CD4-positive, alpha-beta T cell treated with Interleukin-1 beta for 1 hour (primary cell): Measurements from ENCODE around the gene DMRTA2.

Experiments used
- DNase-seq, 2 donors: peaks; one replicate each; pipeline ENCODE4 v3.0.0-alpha.2; 2020 to 2022

The DMRTA2 gene

DNA sequence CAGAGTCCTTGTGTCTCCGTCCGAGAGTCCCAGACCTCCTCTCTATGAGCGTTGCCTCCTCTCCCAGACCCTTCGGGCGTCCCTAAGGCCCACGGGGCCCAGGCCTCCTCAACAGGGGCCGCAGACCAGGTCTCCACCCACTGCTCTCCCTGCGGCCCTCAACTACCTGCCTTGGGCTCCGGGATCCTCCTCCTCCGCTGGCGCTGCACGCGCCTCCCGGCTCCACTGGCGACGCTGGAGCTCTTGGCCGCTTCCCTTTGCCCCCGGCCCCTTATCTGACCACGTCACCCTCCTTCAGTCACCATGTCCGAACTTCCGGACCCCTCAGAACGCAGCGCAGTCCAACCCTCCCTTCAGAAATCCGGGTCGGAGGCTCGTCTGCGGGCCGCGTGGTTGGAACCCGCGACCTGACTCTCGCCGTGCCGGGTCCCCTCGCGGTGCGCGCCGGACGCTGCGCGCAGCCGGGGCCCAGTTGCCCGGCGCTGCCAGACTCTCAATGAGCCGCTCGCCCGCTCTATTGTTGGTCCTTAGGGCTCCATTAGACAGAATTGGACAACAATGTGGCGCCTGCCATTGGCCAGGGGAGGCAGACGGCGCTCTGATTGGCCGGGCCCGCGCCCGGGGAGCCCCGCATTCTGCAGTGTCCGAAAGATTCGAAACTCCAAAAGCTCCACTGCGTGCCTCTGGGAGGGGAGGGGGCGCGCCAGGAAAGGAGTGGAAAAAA lies at the start of gene DMRTA2:
Gene DMRTA2, minus strand, starts transcription at position 498 of the 724 bp plus-strand sequence. CDS start 1,907 bp downstream, outside the sequence.
- DNase-seq = no peak

DNA sequence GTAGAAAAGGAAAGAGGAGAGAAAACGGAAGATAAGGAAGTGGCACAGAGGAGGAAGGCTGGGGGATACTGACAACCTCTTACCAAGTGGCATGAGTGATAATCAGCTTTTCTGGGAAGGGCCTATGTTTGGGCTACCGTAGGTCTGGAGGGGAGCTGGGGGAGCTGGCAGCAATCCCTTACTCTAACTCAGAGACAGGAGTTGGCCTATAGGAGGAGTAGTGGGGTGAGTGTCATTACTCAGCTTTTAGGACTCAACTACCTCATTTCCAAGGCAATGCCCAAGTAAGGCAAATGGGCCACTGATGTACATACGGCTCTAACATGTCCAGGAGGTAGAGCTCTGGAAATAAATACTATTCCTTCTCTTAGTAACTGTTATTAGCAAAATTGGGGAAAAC lies 48.7 kb upstream of the DMRTA2 start:
- no peak for DNase-seq

DNA sequence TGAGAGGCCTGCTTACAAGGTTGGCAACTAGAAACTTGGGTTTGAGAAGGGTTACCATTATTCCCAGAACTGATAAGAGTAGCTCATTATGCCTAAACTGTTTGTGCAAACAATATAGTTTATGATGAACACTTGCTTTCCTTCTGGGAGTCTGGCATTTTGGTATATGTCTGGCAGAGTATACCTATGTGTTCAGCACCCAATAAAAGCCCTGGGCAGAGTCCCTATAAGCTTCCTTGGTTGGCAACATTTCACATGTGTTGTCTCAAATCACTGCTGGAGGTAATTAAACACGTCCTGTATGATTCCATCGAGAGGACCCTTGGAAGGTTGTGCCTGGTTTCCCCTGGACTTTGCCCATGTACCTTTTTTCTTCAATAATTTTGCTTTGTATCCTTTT lies 39.7 kb upstream of the DMRTA2 start:
- no peak for DNase-seq

DNA sequence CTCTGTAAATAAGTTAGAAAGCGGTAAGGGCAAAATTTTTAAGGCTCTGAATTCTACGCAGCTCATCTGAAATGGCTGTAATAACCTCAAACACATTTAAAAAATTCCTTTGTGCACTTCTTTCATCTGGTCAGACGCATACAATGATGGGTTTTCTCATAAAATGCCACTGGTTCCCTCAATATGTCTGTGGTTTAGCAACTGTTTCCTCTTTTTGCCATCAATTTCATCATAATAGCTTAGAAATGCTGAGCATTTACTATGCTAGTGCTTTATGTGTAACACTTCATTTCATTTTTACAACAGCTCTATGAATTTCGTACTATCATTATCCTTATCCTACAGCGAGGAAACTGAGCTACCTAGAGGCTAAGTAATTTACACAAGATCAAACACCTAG lies 35.3 kb upstream of the DMRTA2 start:
- DNase-seq = no peak

DNA sequence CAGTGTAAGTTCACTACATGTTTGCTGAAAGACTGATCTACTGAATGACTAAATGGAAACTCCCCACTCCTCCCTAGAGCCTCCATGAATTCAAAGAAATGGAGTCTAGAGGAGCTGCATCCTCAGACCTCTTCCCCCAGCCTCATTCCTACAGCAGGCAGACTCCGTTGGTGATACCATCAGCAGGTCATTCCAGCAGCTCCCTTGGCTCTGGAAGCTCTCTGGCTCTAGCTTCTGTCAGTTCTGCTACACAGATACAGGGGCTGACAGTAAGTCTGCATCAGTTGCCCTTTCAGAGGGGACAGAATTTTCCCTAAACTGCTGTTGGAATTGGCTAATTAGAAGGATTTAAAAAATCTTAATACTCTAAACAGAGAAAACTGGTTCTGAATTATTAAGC lies 31.7 kb upstream of the DMRTA2 start:
- DNase-seq = no peak

DNA sequence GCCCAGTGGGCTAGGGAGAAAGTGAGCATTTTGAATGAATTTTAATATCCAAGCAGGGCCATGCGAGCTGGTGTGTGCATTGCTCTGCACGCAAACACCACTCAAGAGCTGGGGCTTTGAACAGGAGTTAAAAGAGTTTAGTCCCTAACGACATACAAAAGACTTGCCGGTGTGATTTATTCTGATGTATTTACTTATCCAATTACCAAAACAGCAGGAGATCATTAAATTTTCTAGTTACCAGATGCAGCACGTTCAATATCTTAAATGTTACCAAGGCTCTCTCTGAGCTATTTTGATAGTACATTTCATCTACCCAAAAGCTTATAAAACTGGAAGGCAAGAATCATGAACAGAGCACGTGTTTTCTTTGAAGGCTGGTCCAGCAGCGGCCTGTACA lies 30.0 kb upstream of the DMRTA2 start:
- DNase-seq = no peak

DNA sequence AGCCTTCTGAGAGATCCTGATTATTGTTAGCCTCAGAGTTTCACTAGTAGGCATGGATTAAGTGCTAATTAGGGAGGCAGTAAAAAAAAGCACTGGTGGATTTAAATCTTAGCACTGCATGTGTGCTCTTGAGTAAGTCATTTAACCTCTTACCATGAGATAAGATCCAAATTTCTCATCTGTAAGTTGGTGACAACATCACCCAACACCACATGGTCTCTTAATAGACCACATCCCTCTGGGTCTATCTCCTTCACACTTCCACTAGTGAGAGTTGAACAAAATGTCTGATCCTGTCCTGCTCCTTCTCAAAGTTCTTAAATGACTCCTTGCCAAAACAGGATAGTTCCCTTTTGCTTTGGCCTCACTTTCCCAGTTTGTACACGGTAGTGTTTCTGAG lies 29.5 kb upstream of the DMRTA2 start:
- DNase-seq = no peak

DNA sequence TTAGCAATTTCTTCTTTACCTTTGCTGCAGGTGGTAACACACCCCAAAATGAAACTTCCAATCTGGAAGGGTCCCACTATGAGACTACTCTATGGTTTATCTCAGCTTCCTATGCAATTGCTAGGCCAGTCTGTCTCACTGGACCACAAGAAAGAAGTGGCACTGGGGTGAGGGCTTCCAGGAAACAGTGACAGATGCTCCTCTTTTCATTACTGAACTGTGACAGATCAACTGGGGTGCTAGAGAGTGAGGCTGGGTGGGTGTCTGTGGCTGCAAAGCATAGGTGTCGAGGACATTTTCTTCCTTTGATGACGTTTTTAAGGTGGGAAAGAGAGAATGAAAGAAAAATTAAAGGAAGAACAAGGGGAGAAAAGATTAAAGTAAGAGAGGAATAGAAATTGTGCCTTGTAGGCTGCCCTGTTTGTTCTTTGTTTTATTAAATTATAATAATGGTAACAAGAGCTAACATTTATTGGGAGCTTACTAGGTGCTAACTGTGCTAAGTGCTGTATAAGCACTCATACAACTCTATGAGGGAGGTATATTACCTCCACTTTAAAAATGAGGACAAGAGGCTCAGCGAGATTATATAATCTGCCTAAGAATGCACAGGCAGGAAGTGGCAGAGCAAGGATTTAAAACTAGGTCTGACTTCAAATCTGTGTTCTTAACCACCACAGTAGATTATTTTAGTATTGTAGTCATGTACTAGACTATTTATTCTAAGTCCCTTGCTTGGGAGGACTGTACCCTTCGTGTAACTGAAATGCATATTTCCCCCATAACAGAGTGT lies 27.8 kb upstream of the DMRTA2 start:
- DNase-seq = no peak

DNA sequence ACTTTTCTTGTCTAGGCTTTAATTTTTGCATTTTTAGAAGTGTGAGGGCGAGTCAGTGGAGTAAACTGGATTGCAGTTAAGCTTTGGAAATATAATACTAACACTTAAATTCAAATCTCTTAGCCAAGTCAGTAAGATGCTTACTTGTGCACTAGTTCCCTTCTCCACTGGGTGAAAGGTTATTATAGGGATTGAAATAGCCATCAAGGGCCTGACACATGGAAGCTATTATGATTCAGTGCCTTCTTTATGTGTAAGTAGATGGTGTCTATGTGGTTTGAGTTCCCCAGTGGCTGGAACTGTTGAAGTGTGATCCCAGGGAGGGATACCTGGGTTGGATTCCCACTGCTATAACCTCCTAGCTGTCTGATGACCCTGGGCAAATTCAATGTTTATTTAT lies 24.7 kb upstream of the DMRTA2 start:
- DNase-seq = no peak

DNA sequence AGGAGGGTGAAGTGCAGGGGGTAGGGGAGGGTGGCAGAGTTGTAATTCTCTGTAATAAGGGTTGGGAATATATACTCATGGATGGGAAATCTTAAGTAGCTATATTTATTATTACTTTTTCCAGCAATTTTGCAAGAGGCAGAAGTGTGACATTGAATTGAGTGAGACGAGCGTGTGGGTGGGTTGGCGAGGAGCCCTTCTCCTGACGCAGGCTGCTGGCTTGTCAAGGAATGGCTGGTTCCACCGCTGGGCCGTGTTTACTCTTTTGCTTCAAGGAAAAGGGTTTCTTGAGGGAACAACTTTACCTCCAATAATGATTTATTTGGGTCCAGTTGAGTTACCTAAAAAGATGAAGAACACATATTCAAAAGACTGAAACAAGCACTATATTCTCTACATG lies 17.9 kb upstream of the DMRTA2 start:
- DNase-seq = no peak

DNA sequence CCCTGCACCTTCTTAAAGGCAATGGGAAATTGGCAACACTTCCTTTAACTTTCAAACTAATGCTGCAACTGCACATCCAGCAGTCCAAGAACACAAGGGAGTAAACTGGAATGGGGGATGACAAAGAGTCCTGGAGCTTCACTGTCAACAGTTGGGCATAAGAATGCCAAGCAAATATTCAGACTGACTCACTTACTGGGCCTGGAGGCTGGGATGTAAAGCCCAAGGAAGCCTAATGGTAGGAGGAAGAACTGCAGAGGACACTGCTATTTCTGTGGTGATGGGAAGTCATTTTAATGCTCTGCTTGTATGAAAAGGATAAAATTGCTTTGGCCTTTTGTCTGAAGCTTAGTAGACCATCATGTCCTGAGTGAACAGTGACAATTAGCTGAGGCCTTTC lies 15.7 kb upstream of the DMRTA2 start:
- DNase-seq = no peak

DNA sequence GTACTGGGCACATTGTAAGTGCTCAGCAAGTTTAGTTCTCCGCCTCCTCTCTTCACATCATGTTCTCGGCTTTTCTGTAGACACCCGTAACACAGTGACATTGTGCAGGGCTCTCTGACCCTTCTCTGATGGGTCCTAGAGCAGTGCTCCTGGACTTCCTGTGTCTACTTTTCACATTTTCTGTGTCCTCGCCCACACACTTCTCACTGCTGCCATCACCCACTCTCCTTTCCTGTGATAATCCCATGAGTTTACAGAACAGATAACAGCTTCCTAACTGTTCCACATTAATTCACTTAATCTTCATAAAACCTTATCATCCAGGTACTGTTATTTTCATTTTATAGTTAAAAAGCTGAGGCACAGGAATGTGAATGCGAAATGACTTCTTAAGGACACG lies 13.2 kb upstream of the DMRTA2 start:
- no peak for DNase-seq

DNA sequence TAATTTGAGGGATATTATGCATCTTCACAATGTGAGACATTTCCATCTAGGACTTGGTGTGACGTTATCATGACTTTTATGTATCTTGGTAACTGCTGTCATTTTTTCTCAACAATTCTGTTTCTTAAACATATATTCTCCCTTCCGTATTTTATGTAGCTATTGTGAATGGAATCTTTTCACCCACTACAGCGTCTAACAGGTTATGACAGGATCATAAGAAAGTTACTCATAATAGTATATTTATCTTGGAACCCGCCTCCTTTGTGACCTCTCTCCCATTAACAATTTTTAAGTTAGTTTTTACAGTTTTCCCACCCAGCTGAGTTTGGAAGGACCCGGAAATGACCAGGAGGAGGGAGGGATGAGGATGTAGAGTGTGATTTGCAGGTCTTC lies 6.8 kb upstream of the DMRTA2 start:
- no peak for DNase-seq

DNA sequence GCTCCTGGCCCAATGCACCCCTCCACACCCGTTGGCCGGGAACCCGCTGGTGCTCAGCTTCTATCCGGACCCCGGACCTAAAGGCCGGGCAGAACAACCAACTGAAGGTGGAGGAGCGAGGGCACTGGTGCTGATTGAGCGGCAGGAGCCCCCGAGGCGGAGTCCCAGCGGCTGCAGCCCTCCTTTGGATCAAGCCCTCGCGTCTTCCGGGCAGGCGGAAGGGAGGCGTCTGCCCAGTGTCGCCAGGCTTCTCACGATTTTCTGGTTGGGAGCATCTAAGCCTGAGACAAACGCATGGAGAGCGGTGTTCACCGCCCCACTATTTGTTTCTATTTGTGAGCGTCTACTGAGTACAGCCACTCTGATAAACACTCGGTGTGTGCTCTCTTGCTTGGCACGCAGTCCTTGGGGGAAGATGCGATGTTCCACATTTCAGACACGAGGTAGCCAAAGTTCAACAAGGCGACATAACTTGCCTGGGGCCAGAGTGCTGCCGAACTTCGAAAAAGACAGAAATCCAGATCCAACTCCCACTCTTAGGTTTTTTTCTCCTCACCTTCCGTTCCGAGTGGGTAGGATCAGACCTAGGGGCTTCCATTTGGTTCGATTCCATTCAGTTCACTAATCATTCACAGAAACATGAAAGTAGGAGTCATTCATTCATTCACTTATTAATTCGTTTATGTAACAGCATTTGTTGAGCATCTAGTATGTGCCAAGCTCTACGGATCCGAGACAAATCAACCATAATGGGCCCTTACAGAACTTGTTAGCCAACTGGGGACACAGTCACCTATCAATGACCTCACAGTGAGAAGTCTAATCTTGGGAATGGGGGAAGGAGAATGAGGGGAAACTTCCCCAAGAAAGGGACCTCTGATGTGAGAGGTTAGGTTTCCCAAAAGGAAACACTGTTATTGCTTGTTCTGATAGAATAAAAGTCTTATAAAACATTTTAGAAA lies 4.9 kb upstream of the DMRTA2 start:
- DNase-seq = no peak

DNA sequence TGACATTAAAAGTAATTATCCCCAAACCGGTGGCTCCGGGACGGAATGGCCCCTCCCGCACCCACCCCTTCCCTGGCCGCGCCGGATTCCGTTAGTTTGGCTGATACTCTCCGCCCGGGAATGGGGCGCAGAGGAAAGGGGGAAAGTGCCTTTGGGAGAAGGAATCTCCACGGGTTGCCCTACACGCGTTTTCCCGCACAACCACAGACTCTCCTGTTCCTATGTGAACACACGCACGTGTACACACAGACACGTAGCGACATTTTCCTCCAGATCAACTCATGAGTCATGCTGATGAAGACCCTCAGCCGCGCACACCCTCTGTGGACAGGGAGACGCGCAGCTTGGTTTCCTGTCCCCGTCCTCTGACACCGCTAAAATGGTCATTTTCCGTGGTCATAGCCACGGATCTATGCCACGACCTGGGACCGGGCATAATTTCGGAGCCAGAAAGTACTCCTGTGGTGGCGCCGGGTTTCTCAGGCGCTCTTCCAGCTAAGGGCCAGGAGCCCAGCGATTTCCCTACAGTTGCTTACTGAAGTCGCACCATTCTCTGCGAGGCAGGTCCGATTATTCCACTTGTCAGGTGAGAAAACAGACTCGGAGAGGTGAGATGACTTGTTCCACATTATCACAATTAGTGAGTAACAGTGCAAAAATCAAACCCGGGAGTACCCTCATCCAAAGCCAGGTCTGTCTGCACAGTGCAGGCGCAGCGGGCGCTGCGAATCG lies 4.0 kb upstream of the DMRTA2 start:
- no peak for DNase-seq

DNA sequence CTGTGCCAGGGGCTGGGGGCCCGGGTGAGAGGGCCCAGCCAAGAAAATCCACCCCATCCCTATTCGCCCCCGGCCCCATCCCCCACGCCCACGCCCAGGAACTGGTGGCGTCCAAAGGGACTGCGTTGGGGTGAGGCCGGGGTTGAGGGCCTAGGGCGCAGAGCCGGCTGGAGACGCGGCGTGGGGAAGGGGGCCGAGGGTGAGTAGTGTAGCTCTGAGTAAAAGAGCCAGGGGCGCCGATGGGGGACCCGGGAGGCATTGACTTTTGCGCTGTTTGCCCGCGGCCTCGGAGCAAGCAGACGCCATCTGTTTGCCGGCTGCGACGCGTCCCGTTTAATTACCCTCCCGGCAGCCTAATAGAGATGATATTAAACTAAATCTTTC lies 3.5 kb upstream of the DMRTA2 start:
- no peak for DNase-seq

DNA sequence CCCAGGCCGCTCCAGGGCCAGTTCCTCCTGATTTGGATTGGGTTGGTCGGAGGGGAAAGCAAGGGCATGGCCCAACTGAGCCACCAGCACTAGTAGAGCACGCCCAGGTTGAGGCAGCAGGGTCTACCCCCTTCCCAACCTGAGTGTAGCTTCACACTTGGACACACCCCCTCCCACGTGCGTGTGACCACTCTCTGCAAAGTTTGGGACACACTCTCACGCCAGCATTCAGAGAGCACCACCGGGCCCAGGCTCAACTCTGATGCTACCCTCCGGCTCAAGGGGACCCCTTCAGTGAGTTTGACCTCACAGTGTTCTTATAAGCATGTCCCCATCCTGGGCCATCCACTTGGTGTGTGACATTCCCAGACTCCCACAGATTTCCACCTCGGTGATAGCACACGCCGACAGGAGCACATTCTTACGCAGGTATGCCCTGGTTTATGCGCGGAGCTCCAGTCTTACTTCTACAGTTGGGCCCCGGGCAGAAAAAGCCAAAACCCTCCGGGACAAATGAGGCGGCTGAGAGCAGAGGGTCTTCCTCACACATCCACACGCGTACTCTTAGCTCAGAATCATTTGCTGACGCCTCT lies 3.0 kb upstream of the DMRTA2 start:
- DNase-seq = no peak

DNA sequence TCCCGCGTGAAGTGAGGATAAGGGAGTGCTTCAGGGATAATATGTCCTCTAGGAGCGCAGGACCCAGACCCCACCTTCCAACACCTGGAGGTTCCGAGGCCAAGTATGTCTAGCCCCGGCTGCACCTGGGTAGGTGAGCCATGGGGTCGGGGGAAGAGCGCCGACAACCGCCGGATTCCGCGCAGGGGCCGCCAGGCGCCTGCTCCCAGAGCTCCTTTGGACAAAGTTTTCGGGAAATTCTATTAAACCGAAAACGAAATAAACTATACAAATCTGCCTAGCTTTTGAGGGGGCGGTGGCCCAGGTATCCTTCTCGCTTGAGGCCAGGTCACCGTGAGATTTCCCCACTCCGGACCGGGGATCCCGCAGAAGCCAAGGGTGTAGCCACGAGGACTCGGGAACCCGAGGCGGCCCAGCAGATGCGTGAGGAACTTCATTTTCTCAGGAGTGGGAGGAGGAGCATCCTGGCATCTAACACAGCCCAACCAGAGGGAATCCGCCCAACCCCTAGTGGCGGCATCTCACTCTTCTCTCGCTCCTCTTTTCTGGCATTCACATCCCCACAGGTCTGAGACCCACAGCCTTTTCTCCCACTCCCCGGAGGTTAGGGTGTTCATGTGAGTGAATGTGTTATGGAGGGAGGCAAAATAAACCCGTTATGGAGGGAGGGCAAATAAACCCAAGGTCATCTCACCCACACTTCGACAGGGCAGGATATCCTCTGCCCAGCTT lies 2.3 kb upstream of the DMRTA2 start:
- DNase-seq = no peak

DNA sequence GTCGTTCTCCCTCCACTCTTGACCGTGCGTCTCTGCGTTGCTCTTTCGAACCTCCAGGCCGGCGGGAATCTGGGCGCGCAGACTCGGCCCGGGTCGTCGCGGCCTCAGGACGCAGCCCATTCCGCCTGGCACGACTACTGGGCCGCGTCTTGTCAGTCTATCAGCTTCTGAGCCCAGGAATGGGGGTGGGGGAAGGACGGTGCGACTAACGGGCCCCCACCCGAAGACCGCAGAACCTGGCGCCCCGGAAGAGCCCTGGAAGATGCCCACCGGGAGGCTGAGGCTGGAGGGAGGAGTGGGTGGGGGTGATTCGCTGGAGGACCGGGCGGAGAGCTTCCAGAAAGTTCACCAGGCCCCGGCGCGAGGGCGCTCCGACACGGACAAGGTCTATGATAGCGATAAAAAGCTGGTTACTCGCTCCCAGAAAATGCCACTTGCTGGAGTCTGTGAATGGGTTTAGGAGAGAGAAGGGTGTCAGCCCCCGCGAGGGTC lies 1.7 kb upstream of the DMRTA2 start:
- no peak for DNase-seq

DNA sequence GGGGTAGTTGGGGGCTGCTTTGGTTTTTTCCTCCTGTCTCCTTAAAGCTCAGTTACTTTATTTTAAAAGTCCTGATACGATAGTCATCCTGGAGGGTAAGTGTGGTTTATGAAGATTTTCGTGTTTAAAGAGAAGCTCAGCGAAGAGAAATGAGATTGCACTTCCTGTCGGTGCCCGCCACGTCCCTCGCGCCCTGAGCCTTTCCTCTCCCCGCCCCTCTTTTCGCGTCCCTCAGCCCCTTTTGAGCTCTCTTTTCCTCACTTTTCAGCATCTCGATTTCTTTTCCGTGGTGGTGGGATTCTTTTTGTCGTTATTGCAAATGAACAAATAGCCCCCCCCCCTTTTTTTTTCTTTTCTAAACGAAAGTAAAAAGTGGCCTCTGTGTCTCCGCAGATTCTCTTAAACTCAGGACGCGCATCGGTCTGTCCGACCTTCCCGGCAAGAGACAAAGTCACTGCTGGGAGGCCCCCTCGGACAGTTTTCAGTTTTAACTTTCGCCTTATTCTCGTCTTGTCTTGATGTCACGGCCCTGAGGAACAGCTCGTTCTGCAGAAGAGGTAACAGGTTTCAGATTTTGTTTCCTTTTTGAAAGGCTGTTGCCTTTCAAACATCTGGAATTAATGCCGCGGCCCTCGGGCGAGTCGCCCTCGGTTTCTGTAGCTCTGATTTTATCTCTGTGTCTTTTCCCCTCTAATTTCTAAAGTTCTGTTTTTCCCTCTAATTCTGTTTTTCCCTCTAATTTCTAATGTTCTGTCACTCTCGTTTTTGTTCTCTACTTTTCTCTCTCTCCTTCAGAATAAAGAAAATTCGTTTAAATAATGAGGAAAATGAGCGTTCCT lies 1.0 kb upstream of the DMRTA2 start:
- no peak for DNase-seq

DNA sequence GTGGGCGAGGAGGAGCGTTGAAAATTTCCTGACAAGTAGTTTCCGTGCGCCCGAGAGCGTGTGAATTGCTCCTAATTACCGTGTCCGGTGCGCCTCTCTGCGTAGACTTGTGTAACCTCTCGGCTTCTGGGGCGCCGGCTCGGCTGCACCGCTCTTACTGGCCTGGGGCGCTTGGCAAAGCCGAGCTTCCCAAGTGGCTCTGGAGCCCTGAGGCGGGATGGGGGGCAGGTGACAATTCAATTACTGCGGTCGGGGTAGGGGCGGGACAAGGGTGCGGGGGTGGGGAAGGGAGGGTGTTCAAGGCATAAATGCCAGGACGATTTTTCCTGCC lies 392 bp upstream of the DMRTA2 start:
- DNase-seq = no peak
